ENCODE measurements around the gene NPPC.

The NPPC gene

GRCh38 chr2:231884438-231885140, 41.6 kb downstream of the NPPC start:
- peak; percentile 29 for DNase-seq

- DNase-seq = no peak
Measured at GRCh38 chr2:231883468-231883881, 42.7 kb downstream of the NPPC start.

- DNase-seq = no peak
Measured at GRCh38 chr2:231882646-231883045, 43.5 kb downstream of the NPPC start.

GRCh38 chr2:231880371-231880770, 45.8 kb downstream of the NPPC start:
- DNase-seq = peak; percentile 18

GRCh38 chr2:231879216-231879615, 47.0 kb downstream of the NPPC start:
- DNase-seq = no peak

- no peak for DNase-seq
Measured at GRCh38 chr2:231877533-231878456, 48.4 kb downstream of the NPPC start.

GRCh38 chr2:231874944-231875343, 51.3 kb downstream of the NPPC start:
- DNase-seq = no peak

All from NCI-H774 (cell line).